Endothelial cell of umbilical vein (primary cell): ENCODE data around the gene BCL2A1. TPM values are rescaled to one million over a fixed set of nuclear protein-coding genes. Genes with fewer than 3 reads are reported as not detected.

Experiments used
- BruUV-seq: library from RNA; stranded (reverse); fragments of 400-500 nt; replicated peaks from 2 replicates; lab custom pipeline; 2021; lab: Mats Ljungman, UMichigan
- CTCF ChIA-PET: fragments of 300-600, 350-600 bp; sonication (Branson Sonifier 250); formaldehyde crosslinking; loops from one replicate; lab custom pipeline; 2021; ENCODE audit warnings: antibody characterized with exemption, inconsistent platforms; lab: Charles Lee
- POLR2A ChIA-PET: fragments of 300-600, 350-600 bp; sonication (Branson Sonifier 250); formaldehyde crosslinking; loops from one replicate; lab custom pipeline; 2021; ENCODE audit warnings: antibody characterized with exemption, inconsistent platforms; lab: Charles Lee
- DNase-seq: peaks from one replicate; pipeline ENCODE4 v3.0.0-alpha.2; 2011; ENCODE audit warnings: low read depth, low spot score
- FAIRE-seq: peaks from 2 replicates; lab custom pipeline; 2011; peaks lifted over from hg19 to GRCh38; lab: Jason Lieb, UNC
- H2AFZ ChIP-seq: 2 replicates; pipeline ENCODE4 v1.6.0; 2012; ENCODE audit warnings: low read depth, low read length, control low read depth, inconsistent platforms
- H3K27ac ChIP-seq: 2 replicates; pipeline ENCODE4 v1.5.1; 2011; ENCODE audit warnings: low read depth, mild to moderate bottlenecking, control low read depth, low read length, moderate library complexity; ENCODE audit not compliant: insufficient read depth
- H3K27me3 ChIP-seq, 2 experiments: 2 replicates each; pipeline versions ENCODE4 v1.6.0 to v1.6.1; 2011; ENCODE audit warnings: low read length in 2 of 2, mixed read lengths in 1 of 2; ENCODE audit not compliant: control insufficient read depth in 2 of 2, insufficient read depth in 2 of 2
- H3K36me3 ChIP-seq, 2 experiments: 2 replicates in 1 of 2; 3 replicates in 1 of 2; pipeline ENCODE4 v1.5.1; 2011; ENCODE audit warnings: low read length in 2 of 2, mild to moderate bottlenecking in 1 of 2, moderate library complexity in 1 of 2; ENCODE audit not compliant: control insufficient read depth in 2 of 2, insufficient read depth in 2 of 2; ENCODE audit errors: extremely low read depth in 1 of 2
- H3K4me1 ChIP-seq: 3 replicates; pipeline ENCODE4 v1.5.1; 2011; ENCODE audit warnings: mild to moderate bottlenecking, low read length; ENCODE audit not compliant: control insufficient read depth, insufficient read depth; ENCODE audit errors: extremely low read depth
- H3K4me2 ChIP-seq: 2 replicates; pipeline ENCODE4 v1.6.1; 2011; ENCODE audit warnings: low read length, control low read depth, mixed read lengths; ENCODE audit not compliant: insufficient read depth
- H3K4me3 ChIP-seq, 3 experiments: fragments of 200-600 bp in 1 of 3; sonication (generic), shearing (Covaris generic) in 1 of 3; replicated peaks in 1 of 3; 2 replicates each; pipeline ENCODE4 v1.5.1; 2011 to 2016; ENCODE audit warnings: control low read depth in 3 of 3, low read length in 3 of 3, mild to moderate bottlenecking in 2 of 3, inconsistent platforms in 1 of 3, low read depth in 1 of 3, moderate library complexity in 1 of 3; ENCODE audit not compliant: insufficient read depth in 1 of 3
- H3K79me2 ChIP-seq: 2 replicates; pipeline ENCODE4 v1.6.0; 2012; ENCODE audit warnings: low read length, inconsistent platforms; ENCODE audit not compliant: control insufficient read depth, insufficient read depth
- H3K9ac ChIP-seq: replicated peaks from 2 replicates; pipeline ENCODE3; 2011; ENCODE audit warnings: low read length, control low read depth; ENCODE audit not compliant: insufficient read depth; ENCODE audit errors: extremely low read depth
- H3K9me1 ChIP-seq: replicated peaks from 3 replicates; pipeline ENCODE4 v1.6.0; 2011; ENCODE audit warnings: mild to moderate bottlenecking, low read length; ENCODE audit not compliant: control insufficient read depth, insufficient read depth; ENCODE audit errors: extremely low read depth
- H3K9me3 ChIP-seq: replicated peaks from 2 replicates; pipeline ENCODE4 v1.5.1; 2012; ENCODE audit warnings: low read length, inconsistent platforms; ENCODE audit not compliant: control insufficient read depth, insufficient read depth
- H4K20me1 ChIP-seq: replicated peaks from 2 replicates; pipeline ENCODE3; 2011; ENCODE audit warnings: mild to moderate bottlenecking, low read length; ENCODE audit not compliant: control insufficient read depth, insufficient read depth; ENCODE audit errors: extremely low read depth
- CTCF ChIP-seq, 2 donors: IDR thresholded peaks; 1 replicate in 1 of 2; 2 replicates in 1 of 2; pipeline ENCODE4 v1.5.1; 2011; ENCODE audit warnings: low read length in 2 of 2, mild to moderate bottlenecking in 2 of 2, moderate library complexity in 2 of 2, control low read depth in 1 of 2, inconsistent platforms in 1 of 2, low read depth in 1 of 2; ENCODE audit not compliant: insufficient read depth in 1 of 2; ENCODE audit errors: extremely low read depth in 1 of 2
- EZH2 ChIP-seq: IDR thresholded peaks from 2 replicates; pipeline ENCODE4 v1.6.1; 2012; ENCODE audit warnings: borderline replicate concordance, low read depth, mild to moderate bottlenecking, moderate library complexity, low read length, inconsistent platforms; ENCODE audit not compliant: severe bottlenecking
- GATA2 ChIP-seq: IDR thresholded peaks from 2 replicates; pipeline ENCODE4 v1.7.0; 2011; ENCODE audit warnings: low read depth, mild to moderate bottlenecking, moderate library complexity, mixed read lengths, low read length; ENCODE audit not compliant: insufficient read length, insufficient read depth
- MAX ChIP-seq: IDR thresholded peaks from 2 replicates; pipeline ENCODE4 v1.6.1; 2011; ENCODE audit not compliant: insufficient read depth, insufficient read length
- MYC ChIP-seq: IDR thresholded peaks from one replicate; pipeline ENCODE4 v1.6.1; 2011; ENCODE audit warnings: mild to moderate bottlenecking, low read depth, low read length
- POLR2AphosphoS5 ChIP-seq: IDR thresholded peaks from 2 replicates; pipeline ENCODE4 v1.6.1; 2012; ENCODE audit warnings: low read depth, mild to moderate bottlenecking, control low read depth, low read length, moderate library complexity; ENCODE audit not compliant: insufficient read depth
- dilution Hi-C: fragments of 300-500 bp; cut with MboI; formaldehyde crosslinking; loops from one replicate; pipeline ENCODE4 v1.15.0; 2019; ENCODE audit warnings: low sequenced_read_pairs; ENCODE audit not compliant: extremely low pct_ligation_motif_present
- intact Hi-C: fragments of 100-400 bp; cut with micrococcal nuclease; formaldehyde crosslinking; loops from one replicate; pipeline ENCODE4 v1.10.0; 2022
- polyA plus RNA-seq, 4 experiments: library from polyadenylated mRNA; depleted of rRNA in 3 of 4; stranded (reverse) in 3 of 4; unstranded in 1 of 4; fragments of >200 nt; gene quantifications; 2 replicates each; pipeline versions ENCODE4 v1.2.1 to v1.2.3, GENCODE V29; 2011 to 2012; ENCODE audit warnings: missing spikeins in 1 of 4
- total RNA-seq: library from RNA; stranded (reverse); gene quantifications from 2 replicates; pipeline ENCODE4 v1.2.3, GENCODE V29; 2021

The BCL2A1 gene
- total and polyA plus RNA-seq, 2 donors (not counting 3 experiments of a cell fraction or from before 2014, with no cell fraction given): not detected

- no peak for DNase-seq
- ChIA-PET POLR2A (no interaction called here), CTCF (no interaction called here)
- Histone ChIP-seq H3K79me2 (no peaks in the 10 kb centered on the region), H3K9ac (no peak overlapping the region), H3K27me3 (no peaks in the 10 kb centered on the region), H3K4me1 (no peaks in the 10 kb centered on the region), H3K9me1 (no peaks in the 10 kb centered on the region), H3K4me2 (no peak overlapping the region), H2AFZ (no peak overlapping the region), H3K36me3 (no peaks in the 10 kb centered on the region), H4K20me1 (no peaks in the 10 kb centered on the region), H3K4me3 (no peak overlapping the region), H3K9me3 (no peaks in the 10 kb centered on the region), H3K27ac (no peak overlapping the region)
- TF ChIP-seq MYC (no peak), GATA2 (no peak), MAX (no peak), EZH2 (no peak), CTCF (IDR thresholded peaks at IDR 0.05; ENCODE audit: extremely low read depth in 1 of 2, insufficient read depth in 1 of 2, low read depth in 1 of 2, low read length in 2 of 2) (no peak), POLR2AphosphoS5 (no peak)
- no peak for FAIRE-seq
- intact Hi-C loops (no loop called here), dilution Hi-C loops (no loop called here)
- BruUV-seq: no TSS peak
Observed at GRCh38 chr15:80003934-80004472, 33.0 kb upstream of the BCL2A1 start.
